Right cardiac atrium (tissue), 5 donors: Measurements from ENCODE around the gene TLR7. TPM values are rescaled to one million over a fixed set of nuclear protein-coding genes. Genes with fewer than 3 reads are reported as not detected.

ENCODE experiments used
- ATAC-seq, 2 donors: fragments of 200-7000 bp; cut with Tn5 transposase; one replicate each; pipeline versions ENCODE4 v1.8.0 to v1.9.1; 2020; ENCODE audit warnings: moderate library complexity in 2 of 2, mild to moderate bottlenecking in 1 of 2
- DNase-seq, 3 donors: peaks; one replicate each; pipeline ENCODE4 v3.0.0-alpha.2; 2020
- H3K27ac ChIP-seq: one replicate; pipeline ENCODE4 v1.5.1; 2013; ENCODE audit warnings: mild to moderate bottlenecking, low read length, control low read depth, moderate library complexity
- H3K27me3 ChIP-seq: one replicate; pipeline ENCODE4 v1.6.1; 2013; ENCODE audit not compliant: control insufficient read depth, insufficient read depth
- H3K4me1 ChIP-seq: one replicate; pipeline ENCODE4 v1.6.1; 2013; ENCODE audit warnings: low read length; ENCODE audit not compliant: control insufficient read depth, insufficient read depth
- H3K4me3 ChIP-seq: one replicate; pipeline ENCODE4 v1.5.1; 2013; ENCODE audit warnings: low read length, control low read depth
- H3K9me3 ChIP-seq: one replicate; pipeline ENCODE4 v1.6.1; 2013; ENCODE audit warnings: low read length; ENCODE audit not compliant: control insufficient read depth
- WGBS: extraction: QIAGEN DNeasy Blood & Tissue Kit; methylation state at CpG from one replicate; pipeline ENCODE4 v1.1.7; 2013; 5-methylcytosine and 5-hydroxymethylcytosine counted together
- intact Hi-C, 4 donors: fragments of 100-400 bp; cut with DNase I; formaldehyde crosslinking; loops; one replicate each; pipeline versions ENCODE4 v1.11.0 to v1.14.0; 2022 to 2023
- long read RNA-seq, 4 donors: library from polyadenylated mRNA; unstranded; transcript quantifications; one replicate each; pipeline ENCODE4 v2.0.0, GENCODE V29; 2020 to 2021
- polyA plus RNA-seq: library from polyadenylated mRNA; stranded (reverse); fragments of 200-250 nt; gene quantifications from one replicate; pipeline ENCODE4 v1.2.3, GENCODE V29; 2013
- total RNA-seq, 4 donors: library from RNA; stranded (reverse); fragmentation: NEBNext Ultra II Directional; extraction: Animal tissue kit (Norgen Biotek cat#: 25700); gene quantifications; one replicate each; pipeline ENCODE4 v1.2.1, GENCODE V29; 2021
- donor health status: healthy with polysubstance abuse.
- donor health status: DM: no; HTN: yes; CAD: no.
- donor health status: DM: no; HTN: no; CAD: no.
- donor health status: DM: no; HTN: yes; CAD: no; lungs with severe emphysema.
- donor health status: DM: yes; HTN: yes; CAD: no.

Gene TLR7
- total RNA-seq (under 1 TPM; 0.25 to 0.96 (median 0.84) TPM), polyA plus RNA-seq (0.02 TPM)
- long read RNA-seq, donor 1, result 0 reads
- long read RNA-seq, donor 2, result 0 reads
- long read RNA-seq, donor 3, partial matches to known transcripts, result 0 of 1 reads
- long read RNA-seq, donor 3, other reads (novel, unspliced or antisense), result 1 of 1 reads
- long read RNA-seq, donor 4, result 0 reads

DNA sequence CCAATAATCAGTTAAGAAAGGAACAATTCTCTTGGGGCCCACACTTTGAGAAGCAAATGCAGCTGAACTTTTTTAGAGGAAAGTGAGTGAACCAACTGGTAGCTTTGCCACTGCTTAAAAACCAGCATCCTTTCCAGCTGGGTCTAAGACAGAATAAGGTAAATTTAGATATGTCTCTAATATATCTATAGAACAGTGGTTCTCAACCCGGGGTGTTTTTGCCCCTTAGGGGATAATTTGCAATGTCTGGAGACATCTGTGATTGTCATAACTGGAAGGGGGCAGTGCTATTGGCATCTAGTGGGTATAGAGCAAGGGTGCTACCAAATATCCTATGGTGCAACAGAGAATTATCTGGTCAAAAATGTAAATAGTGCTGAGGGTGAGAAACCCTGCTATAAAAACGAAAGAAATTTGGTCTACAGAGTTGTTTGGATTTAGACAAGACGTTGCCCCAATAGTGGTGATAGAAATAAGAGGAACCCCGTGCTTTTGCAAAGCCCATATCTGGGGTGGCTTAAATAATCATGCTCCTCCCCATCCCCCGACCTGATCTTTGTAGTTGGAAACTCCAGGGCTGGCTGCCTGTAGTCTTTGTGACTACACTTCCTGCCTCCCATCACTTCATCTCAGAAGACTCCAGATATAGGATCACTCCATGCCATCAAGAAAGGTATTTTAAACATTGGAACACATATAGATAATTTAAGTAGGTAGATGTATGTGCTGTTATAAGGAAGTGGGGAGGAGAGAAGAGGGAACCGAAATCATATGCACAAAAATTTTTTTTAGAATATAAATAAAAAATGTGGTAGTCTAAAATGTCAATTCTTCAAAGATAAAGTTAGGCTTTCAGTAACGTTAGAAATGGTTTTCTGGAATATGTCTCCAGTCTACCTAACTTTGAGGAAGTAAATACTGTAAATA lies at the start of gene TLR7:
Gene TLR7, plus strand, starts transcription at position 622 of the 927 bp plus-strand sequence. CDS start 507 bp downstream, outside the sequence.
- intact Hi-C loops, result no loop called here
- Histone ChIP-seq H3K4me1 (no peaks in the 10 kb centered on the region), H3K27ac (no peak within 1 kb of the TSS), H3K9me3 (no peaks in the 10 kb centered on the region), H3K27me3 (no peaks in the 10 kb centered on the region), H3K4me3 (no peak within 1 kb of the TSS)
- DNase-seq (no peak), ATAC-seq (no peak)
- 69% methylated on average over 7 of the region's 7 CpGs for WGBS

DNA sequence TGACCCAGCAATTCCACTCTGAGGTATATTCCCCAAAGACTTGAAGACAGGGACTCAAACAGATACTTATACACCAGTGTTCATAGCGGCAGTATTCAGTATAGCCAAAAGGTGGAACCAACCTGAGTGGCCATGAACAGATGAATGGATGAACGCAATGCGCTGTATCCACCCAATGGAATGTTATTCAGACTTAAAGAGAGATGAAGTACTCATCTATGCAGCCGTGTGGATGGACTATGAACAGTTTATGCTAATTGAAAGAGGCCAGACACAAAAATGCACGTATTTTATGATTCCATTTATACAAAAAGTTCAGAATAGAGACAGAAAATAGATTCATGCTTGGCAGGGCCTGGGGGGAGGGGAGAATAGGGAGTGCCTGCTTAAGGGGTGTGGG lies 49.3 kb upstream of the TLR7 start:
- 74% methylated on average over 5 of the region's 5 CpGs for WGBS
- intact Hi-C loops, result loop anchor here in 1 of 4 donors (5.0 kb wide), 1 partner anchor 75 kb away; no protein-coding TSS in a partner anchor

DNA sequence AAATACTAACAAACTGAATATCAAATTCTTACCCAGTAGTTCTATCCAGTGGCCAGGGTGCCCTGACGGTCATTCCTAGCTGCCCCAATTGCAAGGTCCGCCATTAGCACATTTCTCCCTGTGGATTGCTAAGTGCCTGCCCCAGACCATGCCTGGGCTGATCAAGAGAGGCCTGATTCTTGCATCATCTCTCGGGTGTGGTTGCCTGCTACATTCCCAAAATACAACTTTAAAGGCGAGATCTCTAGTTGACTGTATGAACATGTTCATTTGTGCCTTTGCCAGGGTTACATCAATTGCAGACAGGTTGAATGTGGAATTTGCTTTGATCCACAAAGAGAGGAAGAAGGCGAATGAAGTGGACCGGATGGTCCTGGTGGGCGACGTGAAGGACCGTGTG lies 47.6 kb upstream of the TLR7 start:
- no peaks in the 10 kb centered on the region for H3K9me3 ChIP-seq
- no peaks in the 10 kb centered on the region for H3K27me3 ChIP-seq
- no peak overlapping the region for H3K4me3 ChIP-seq
- H3K4me1 ChIP-seq, result no peaks in the 10 kb centered on the region
- no peak for DNase-seq
- intact Hi-C loops, result loop anchor here in 1 of 4 donors (5.0 kb wide), 1 partner anchor 73 kb away; no protein-coding TSS in a partner anchor
- 94% methylated on average over 9 of the region's 9 CpGs for WGBS
- no peak overlapping the region for H3K27ac ChIP-seq
- no peak for ATAC-seq

More for the DNA sequence above, 49.3 kb upstream of the TLR7 start:
- Histone ChIP-seq H3K9me3 (no peaks in the 10 kb centered on the region), H3K27ac (no peak overlapping the region), H3K4me1 (no peaks in the 10 kb centered on the region), H3K4me3 (no peak overlapping the region), H3K27me3 (no peaks in the 10 kb centered on the region)
- no peak for ATAC-seq
- no peak for DNase-seq

DNA sequence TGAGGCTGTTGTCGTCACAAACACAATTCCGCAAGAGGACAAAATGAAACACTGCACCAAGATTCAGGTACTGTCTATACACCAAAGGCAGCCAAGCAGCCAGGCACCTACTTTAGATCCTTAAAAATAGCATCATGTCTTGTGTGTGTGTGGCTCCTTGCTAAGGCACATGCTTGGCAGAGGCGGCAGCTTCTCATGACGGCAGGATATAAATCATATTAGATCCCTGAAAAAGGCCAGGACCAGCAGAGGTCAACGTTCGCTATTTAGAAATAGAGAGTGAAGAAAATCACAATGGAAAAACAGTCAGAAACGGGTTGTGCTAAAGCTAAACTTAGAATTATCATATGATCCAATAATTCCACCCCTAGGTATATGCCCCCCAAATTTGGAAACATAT lies 46.1 kb upstream of the TLR7 start:
- DNase-seq, result no peak
- Histone ChIP-seq H3K27me3 (no peaks in the 10 kb centered on the region), H3K4me1 (no peaks in the 10 kb centered on the region), H3K27ac (no peak overlapping the region), H3K9me3 (no peaks in the 10 kb centered on the region), H3K4me3 (no peak overlapping the region)
- 94% methylated on average over 7 of the region's 7 CpGs for WGBS
- no peak for ATAC-seq
- intact Hi-C loops, result no loop called here

DNA sequence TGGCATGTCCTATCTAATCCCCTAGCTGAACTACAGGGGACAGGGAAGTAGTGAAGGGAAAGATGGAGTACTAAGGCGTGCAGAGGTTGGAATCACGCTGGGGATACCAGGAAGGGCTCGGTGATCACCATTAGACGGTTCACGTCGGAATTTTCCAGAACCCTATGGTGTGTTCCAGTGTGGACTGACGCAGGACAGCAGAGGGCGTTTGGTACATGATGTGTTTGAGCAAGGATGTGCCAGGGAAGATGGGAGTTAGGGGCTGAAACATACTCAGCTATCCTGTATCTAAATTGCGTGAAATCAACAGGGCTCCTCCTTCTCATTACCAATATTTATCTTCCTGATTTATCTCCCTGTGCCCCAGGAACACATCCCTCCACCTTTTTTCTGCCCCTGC lies 41.9 kb upstream of the TLR7 start:
- ATAC-seq, result no peak
- intact Hi-C loops, result no loop called here
- no peaks in the 10 kb centered on the region for H3K27me3 ChIP-seq

DNA sequence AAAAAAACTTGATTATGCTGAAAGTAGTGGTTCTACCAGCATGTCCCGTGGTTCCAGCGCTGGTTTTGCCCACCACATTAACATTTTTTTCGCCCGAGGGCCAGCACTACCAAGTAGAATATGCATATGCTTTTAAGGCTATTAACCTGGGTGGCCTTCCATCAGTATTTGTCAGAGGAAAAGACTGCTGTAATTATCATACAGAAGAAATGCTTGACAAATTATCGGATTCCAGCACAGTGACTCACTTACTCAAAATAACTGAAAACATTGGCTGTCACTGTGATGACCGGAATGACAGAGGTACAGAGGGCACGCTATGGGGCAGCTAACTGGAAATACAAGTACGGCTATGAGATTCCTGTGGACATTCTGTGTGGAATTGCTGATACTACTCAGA lies 41.1 kb upstream of the TLR7 start:
- no peak for DNase-seq
- no peak overlapping the region for H3K4me3 ChIP-seq
- H3K9me3 ChIP-seq, result no peaks in the 10 kb centered on the region
- H3K27me3 ChIP-seq, result no peaks in the 10 kb centered on the region
- intact Hi-C loops, result no loop called here
- no peak overlapping the region for H3K27ac ChIP-seq
- no peaks in the 10 kb centered on the region for H3K4me1 ChIP-seq
- WGBS, result 82% methylated on average over 8 of the region's 8 CpGs
- ATAC-seq, result no peak

More for the DNA sequence above, 41.9 kb upstream of the TLR7 start:
- H3K4me1 ChIP-seq, result no peaks in the 10 kb centered on the region
- DNase-seq, result no peak
- H3K4me3 ChIP-seq, result no peak overlapping the region
- 82% methylated on average over 9 of the region's 9 CpGs for WGBS
- H3K9me3 ChIP-seq, result no peaks in the 10 kb centered on the region
- H3K27ac ChIP-seq, result no peak overlapping the region

DNA sequence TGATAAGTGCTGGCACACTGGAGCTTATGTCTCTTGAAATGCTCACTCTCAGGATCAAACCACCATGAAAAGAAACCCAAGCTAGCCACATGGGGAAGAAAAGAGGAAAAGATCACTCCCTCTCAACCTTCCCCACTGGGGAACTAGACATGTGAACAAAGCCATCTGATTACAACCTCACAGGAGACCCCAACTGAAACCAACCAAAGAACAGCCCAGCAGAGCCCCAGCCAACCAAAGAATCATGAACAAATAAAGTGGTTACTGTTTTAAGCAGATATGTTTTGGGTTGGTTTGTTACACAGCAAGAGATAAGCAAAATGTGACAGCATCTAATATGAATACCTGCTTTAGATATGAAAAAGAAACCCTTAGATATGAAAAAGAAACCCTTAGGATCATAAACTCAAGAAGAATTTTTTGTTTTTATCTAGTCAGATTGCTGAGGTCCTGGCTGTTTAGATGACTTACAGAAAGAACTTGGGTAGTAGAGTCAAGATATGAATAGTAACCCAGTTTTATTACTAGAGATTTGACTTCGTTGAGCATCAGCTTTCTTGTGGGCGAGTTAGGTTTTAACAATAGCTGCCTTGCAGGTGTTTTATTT lies 23.7 kb upstream of the TLR7 start:
- ATAC-seq (no peak), DNase-seq (no peak)
- no peak overlapping the region for H3K4me3 ChIP-seq
- H3K4me1 ChIP-seq, result no peaks in the 10 kb centered on the region
- WGBS, result 94% methylated on average over 2 of the region's 2 CpGs
- intact Hi-C loops, result no loop called here
- H3K27me3 ChIP-seq, result no peaks in the 10 kb centered on the region
- no peaks in the 10 kb centered on the region for H3K9me3 ChIP-seq
- no peak overlapping the region for H3K27ac ChIP-seq

DNA sequence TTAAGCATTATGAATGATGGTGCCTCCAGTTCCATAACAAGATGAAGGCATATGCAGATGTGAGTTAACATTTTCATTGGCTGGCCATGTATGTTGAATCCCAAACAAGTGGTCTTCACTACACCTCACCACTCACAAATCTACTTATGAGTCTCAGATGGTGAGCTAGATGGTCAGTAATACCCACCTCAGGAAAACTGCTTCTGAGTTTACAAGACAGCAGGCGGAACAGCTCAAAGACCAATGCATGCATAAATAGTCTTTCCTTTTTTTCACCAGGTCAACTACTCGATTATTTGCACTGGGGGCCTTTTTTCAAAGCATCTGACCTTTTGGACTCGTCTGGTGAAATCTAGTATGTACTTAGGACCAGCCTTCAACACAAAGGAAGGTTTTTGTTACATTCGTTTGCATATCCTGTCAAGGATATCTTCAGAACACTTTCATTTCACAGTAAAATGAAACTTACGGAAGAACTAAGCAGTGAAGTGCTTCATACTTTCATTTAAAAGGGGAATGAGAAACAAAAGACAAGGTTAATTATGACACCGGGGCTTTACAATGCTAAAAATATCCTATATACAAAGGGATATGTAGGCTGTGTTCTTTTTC lies 23.1 kb upstream of the TLR7 start:
- WGBS, result 45% methylated on average over 6 of the region's 6 CpGs
- no peak overlapping the region for H3K27ac ChIP-seq
- intact Hi-C loops, result no loop called here

DNA sequence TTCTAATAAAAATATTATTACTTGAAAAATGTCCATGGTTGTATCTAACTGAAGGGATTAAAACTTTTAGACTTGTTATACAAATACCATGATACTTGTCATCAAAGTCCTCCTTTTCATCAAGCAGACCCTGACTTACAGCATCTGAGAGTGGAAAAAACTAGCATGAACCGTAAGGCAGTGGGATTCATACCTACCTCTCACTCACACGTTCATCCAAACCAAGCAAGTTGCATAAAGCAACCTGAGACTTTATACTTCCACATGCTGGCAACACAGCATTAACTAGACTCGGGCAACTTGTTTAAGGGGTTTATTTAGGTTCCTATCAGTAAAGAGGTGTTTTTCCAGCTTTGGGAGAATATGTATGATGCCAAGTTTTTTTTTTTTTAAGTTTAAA lies 22.6 kb upstream of the TLR7 start:
- intact Hi-C loops, result no loop called here
- no peaks in the 10 kb centered on the region for H3K9me3 ChIP-seq
- no peak overlapping the region for H3K27ac ChIP-seq
- no peak overlapping the region for H3K4me3 ChIP-seq
- WGBS, result 64% methylated on average over 3 of the region's 3 CpGs
- H3K4me1 ChIP-seq, result no peaks in the 10 kb centered on the region
- no peak for ATAC-seq
- no peaks in the 10 kb centered on the region for H3K27me3 ChIP-seq
- no peak for DNase-seq

More for the DNA sequence above, 23.1 kb upstream of the TLR7 start:
- Histone ChIP-seq H3K4me1 (no peaks in the 10 kb centered on the region), H3K4me3 (no peak overlapping the region), H3K27me3 (no peaks in the 10 kb centered on the region), H3K9me3 (no peaks in the 10 kb centered on the region)
- no peak for ATAC-seq
- DNase-seq, result no peak

DNA sequence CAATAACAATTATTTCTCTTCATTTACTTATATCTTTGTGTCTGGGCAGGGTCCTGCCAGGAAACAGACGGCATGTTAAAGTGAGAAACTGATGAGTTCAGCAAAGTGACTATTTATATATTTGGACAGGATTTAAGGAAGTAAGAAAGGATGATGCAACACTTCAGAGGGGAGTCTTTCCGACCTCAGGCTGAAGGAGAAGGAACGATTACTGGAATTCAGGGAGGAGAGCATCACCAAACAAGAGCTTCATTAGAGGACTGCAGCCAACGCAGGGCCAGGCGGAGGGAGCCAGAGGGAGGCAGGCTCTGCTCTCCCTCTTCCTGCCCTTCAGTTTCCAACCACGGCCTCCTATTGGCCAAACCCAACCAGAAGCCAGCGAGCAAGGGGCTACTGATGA lies 1.5 kb upstream of the TLR7 start:
- Histone ChIP-seq H3K4me1 (no peaks in the 10 kb centered on the region), H3K9me3 (no peaks in the 10 kb centered on the region), H3K4me3 (no peak overlapping the region), H3K27ac (no peak overlapping the region), H3K27me3 (no peaks in the 10 kb centered on the region)
- DNase-seq (no peak), ATAC-seq (no peak)
- intact Hi-C loops, result no loop called here
- WGBS, result 41% methylated on average over 7 of the region's 7 CpGs

DNA sequence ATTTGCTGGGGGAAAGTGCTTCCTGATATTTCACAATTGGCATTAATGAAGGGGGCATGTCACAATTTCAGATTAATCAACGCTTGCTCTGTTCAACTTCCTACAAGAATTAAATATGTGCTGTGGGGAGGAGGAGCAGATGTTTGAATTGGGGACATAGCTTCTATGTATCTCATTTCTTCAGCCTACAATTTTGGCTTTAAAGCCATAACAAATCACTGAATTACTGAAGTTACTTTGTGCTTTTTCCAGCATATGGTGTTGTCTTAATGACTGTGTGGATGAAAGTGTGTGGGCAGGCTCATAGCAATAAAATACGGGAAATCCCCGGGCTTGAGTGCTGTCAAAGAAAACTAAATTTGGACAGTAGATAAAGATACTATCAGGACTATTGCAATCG lies 813 bp downstream of the TLR7 start:
- no peak overlapping the region for H3K27ac ChIP-seq
- H3K9me3 ChIP-seq, result no peaks in the 10 kb centered on the region
- DNase-seq (no peak), ATAC-seq (no peak)
- WGBS, result 45% methylated on average over 4 of the region's 4 CpGs
- intact Hi-C loops, result no loop called here
- H3K4me1 ChIP-seq, result no peaks in the 10 kb centered on the region
- H3K4me3 ChIP-seq, result no peak overlapping the region
- no peaks in the 10 kb centered on the region for H3K27me3 ChIP-seq
